NCI-H82 (cell line): ENCODE measurements around the gene CNPY4.

Experiments used
- DNase-seq: peaks from one replicate; lab custom pipeline; 2025; lab: John Stamatoyannopoulos, UW

The CNPY4 gene

GRCh38 chr7:100167912-100168323, 48.5 kb downstream of the CNPY4 start:
- peak; percentile 39 for DNase-seq

DNA sequence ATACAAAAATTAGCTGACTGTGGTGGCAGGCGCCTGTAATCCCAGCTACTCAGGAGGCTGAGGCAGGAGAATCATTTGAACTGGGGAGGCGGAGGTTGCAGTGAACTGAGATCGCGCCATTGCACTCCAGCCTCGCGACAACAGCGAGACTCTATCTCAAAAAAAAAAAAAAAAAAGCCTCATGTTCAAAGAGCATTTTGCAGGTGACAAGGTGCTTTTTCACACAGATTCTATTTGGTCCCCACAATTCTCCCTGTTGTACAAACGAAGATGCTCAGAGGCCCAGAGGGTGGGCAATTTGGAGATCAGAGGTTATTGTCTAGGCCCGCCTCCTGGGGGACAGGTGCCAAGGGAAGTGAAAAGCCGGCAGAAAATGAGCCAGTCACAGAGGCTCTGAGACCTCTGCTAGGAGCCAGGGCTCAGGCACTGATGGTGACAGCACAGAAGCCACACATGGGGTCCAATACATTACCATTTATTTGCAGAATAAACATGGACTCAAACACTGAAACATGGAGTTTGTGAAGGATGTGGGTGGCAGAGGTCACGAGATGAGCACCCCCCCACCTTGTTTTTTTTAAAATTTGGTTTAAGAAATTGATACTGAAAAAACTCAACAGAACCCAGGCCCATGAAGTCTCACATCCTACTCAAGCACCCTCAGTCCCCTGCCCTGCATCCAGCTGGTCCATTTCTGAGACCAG, 49.9 kb downstream of the CNPY4 start:
- DNase-seq = no peak

GRCh38 chr7:100170101-100170897, 50.9 kb downstream of the CNPY4 start:
- DNase-seq = no peak

GRCh38 chr7:100171087-100171681, 51.8 kb downstream of the CNPY4 start:
- DNase-seq = no peak

DNA sequence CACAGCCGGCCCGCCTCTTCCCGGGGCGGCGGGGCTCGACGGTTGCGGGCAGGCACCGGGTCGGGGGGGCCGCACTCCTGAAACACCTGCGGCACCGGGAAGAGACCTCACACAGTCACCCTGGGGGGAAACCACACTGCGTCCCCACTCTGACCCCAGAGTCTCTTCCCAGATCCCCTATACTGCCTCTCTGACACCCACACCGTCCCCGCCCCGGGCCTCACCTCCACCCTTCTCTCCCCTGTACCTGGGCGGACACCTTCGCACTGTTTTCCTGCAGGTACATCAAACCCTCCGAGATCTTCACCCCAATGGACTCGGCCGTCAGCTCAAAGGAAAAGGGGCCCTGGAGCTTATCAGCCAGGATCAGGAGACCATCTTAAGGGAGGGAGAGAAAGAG, 52.4 kb downstream of the CNPY4 start:
- no peak for DNase-seq

DNA sequence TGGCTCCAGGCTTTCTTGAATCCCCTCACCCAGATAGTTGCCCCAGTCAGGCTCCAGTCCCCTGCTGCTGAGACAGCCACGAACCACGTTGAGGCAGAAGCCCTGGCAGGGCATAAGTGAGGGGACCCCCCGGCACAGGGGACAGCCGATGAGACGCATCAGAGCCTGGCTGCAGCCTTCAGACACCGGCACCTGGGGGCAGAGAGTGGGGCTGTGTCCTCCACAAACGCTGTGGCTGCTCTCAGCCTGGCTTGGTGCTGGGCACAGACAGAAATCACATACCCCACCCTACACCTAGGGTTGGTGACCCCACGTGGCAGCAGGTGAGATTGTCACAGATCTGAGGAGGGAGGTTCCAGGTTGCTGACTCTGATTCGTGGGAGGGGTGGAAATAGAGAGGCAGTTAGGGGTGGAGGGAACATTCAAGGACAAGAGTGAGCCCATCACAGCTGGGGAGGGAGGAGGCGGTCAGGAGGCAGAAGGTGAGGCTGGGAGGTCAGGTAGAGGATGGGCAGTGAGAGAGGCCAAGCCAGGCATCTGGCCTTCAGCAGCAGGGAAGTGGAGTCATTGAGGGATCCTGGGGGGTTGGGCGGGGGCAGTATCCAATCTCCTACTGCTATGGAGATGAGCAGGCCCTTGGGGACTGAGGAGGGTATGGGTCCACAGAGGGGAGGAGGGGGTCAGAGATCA, 54.5 kb downstream of the CNPY4 start:
- DNase-seq = no peak

DNA sequence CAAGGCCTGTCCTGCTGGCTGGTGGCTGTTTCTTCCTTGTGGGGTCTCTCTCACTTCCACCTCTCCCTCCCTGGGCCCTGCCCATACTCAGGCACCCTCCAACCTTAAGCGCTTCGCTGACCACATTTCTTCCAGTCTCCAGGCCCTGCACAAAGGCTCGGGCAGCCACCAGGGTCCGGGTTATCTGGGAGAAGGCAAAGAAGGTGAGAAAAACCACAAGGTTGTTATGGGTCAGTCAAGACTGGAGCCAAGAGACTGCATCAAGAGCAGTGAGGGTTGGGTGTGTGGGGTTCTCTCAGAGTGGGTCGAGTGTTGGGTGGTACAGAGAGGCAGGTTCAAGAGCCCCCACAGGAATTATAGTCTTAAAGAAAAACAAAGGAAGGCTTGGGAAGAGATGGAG, 55.1 kb downstream of the CNPY4 start:
- no peak for DNase-seq
